HUDEP-2 (cell line): ENCODE data around the gene ATXN2.
"Not testable (repeated sequence)": the region's sequence is repeated elsewhere in the genome, so short reads cannot be mapped to it uniquely, and the experiment has no call there.

Source experiments
- DNase-seq, 76 experiments: peaks; one replicate each; lab custom pipeline; 2025; ENCODE audit not compliant: unreplicated experiment in 76 of 76; lab: John Stamatoyannopoulos, UW

The ATXN2 gene

DNA sequence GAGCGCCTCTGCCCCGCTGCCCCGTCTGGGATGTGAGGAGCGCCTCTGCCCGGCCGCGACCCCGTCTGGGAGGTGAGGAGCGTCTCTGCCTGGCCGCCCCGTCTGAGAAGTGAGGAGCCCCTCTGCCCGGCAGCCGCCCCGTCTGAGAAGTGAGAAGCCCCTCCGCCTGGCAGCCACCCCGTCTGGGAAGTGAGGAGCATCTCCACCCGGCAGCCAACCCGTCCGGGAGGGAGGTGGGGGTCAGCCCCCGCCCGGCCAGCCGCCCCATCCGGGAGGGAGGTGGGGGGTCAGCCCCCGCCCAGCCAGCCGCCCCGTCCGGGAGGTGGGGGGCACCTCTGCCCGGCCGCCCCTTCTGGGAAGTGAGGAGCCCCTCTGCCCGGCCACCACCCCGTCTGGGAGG is 91.9 kb downstream of the ATXN2 start:
- not testable (repeated sequence) for DNase-seq

GRCh38 chr12:111506260-111506659 is 92.9 kb downstream of the ATXN2 start:
- DNase-seq = no peak

- DNase-seq = peak in 1 of 76 experiments; percentile 1
Observed at GRCh38 chr12:111505601-111506036, 93.5 kb downstream of the ATXN2 start.

DNA sequence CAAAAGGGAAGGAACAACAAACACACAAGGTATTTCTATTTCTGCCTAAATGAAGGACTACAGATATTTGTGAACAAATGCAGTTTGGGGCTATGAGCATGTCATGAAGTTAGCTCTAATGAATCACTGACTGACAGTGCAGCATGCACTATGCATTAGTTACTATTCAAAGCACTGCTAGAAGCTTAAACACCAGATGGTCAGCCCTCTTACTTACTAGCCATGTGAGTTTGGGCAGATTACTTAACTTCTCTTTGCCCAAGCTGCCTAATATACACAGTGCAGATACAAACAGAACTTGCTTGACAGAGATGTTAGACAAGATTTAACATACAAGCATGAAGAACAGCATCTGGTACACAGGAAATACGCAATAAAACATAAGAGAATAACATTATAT is 96.0 kb downstream of the ATXN2 start:
- no peak for DNase-seq

- no peak for DNase-seq
Observed at GRCh38 chr12:111494676-111495075, 104.4 kb downstream of the ATXN2 start.

- DNase-seq = not testable (repeated sequence)
Observed at GRCh38 chr12:111492979-111493378, 106.1 kb downstream of the ATXN2 start.

- DNase-seq = no peak
Observed at GRCh38 chr12:111488798-111489197, 110.3 kb downstream of the ATXN2 start.

GRCh38 chr12:111488271-111488670 is 110.8 kb downstream of the ATXN2 start:
- no peak for DNase-seq

GRCh38 chr12:111482462-111482861 is 116.7 kb downstream of the ATXN2 start:
- no peak for DNase-seq

DNA sequence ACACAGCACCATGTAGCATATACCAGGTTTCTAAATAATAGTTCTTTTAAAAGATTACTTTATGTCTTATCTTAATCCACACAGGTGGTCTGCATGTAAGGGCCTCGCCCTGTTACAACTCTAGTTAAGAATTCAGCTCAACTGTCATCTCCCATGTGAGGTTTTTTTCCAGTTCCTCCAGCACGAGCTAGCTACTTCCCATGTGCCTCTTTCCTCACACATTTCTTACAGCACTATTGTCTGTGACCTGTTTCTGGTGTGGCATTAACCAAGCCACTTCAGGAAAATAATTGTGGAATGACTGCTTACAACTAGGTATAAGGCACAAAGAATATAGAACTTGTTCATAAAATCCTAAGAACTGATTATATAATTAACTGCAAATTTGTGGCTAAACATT is 127.9 kb downstream of the ATXN2 start:
- DNase-seq = peak in 24 of 76 experiments; percentile 2 to 64 (median 20)

DNA sequence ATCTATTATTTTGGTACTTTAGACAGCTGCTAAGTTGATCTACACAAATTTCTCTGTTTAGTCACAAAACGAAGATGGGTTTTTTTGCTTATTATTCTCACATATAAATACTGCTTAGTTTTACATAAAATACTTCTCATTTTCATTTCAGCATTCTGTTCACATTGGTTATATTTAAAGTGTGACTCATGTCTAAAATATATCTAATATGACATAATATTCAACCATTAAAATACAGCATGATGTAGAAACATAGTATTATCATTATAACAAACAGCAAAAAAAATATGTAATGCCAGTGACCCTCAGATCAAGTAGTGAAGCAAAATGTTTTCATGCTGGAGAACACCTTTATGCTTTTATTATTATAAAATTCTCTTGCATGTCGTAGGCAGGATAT is 129.7 kb downstream of the ATXN2 start:
- no peak for DNase-seq

GRCh38 chr12:111467857-111468241 is 131.3 kb downstream of the ATXN2 start:
- no peak for DNase-seq

DNA sequence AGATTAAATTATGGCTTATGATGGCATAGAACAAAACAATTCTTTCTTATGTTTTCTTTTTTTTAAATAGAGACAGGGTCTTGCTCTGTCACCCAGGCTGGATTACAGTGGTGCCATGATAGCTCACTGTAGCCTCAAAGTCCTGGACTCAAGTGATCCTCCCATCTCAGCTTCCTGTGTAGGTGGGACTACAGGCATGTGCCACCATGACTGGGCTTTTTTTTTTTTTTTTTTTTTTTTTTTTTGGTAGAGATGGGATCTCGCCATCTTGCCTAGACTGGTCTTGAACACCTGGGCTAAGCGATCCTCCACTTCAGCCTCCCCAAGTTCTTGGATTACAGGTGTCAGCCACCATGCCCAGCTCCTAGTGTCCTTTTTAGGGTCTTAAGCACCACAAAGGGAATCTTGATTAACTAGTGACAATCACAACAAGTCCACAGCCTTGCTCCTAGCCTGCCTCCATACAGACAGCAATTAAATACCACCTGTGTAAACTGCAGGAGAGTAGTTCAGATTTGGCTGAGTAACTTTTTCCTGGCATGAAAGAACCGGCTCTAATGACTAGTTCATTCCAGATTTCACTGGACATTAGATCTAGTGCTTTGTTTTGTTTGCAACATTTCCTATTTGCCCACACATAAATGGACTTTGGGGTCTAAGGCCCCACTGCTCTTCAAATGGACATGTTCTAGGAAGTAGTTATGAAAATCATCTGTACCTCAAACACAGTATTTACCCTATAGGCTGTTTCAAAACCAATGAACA is 131.8 kb downstream of the ATXN2 start:
- no peak for DNase-seq

DNA sequence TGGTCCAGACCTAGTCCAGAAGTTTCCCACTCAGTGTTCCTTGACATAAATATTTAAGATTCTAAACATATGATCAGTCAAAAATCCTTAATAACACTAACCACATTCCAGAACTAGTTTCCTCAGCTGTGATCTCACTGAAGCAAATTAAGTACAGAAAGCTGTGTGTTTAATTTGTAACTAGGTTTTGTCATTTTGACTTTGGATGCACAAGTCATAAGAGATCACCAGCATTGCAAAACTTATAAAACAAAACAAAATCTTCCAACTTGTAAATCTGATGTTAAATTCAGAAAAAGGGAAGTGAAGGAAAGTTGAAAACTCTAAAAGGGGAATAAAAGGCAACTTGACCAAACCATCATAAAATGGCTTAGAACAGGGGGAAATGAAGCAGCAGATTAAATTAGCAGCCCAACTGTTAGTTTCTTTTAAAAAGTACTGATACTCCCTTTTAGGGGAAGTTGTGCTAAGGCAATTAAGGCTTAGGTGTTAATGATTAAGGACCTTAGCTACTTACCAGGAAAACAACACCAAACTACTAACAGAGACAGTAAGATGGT is 136.8 kb downstream of the ATXN2 start:
- no peak for DNase-seq

- DNase-seq = not testable (repeated sequence)
Observed at GRCh38 chr12:111460111-111460510, 139.0 kb downstream of the ATXN2 start.

GRCh38 chr12:111458546-111459172 is 140.5 kb downstream of the ATXN2 start:
- DNase-seq = no peak

GRCh38 chr12:111457577-111457976 is 141.5 kb downstream of the ATXN2 start:
- no peak for DNase-seq

DNA sequence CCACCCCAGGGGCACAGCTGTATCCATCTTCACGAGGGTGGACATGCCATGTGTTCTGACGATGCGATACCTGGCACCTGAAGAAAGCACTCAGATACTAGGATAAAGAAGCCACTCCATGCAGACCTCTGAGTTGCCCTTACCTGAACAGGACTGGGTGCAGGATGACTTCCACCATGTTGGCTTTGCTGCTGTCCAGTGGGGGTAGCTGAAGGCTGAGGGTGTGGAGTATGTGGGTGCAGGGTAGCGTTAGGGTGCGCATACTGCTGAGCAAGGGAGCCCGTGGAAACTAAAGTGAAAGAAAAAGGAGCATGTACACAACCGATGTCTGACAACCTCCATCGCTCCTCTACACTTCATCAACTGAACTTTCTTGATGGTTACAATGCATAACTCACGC is 142.0 kb downstream of the ATXN2 start:
- no peak for DNase-seq

DNA sequence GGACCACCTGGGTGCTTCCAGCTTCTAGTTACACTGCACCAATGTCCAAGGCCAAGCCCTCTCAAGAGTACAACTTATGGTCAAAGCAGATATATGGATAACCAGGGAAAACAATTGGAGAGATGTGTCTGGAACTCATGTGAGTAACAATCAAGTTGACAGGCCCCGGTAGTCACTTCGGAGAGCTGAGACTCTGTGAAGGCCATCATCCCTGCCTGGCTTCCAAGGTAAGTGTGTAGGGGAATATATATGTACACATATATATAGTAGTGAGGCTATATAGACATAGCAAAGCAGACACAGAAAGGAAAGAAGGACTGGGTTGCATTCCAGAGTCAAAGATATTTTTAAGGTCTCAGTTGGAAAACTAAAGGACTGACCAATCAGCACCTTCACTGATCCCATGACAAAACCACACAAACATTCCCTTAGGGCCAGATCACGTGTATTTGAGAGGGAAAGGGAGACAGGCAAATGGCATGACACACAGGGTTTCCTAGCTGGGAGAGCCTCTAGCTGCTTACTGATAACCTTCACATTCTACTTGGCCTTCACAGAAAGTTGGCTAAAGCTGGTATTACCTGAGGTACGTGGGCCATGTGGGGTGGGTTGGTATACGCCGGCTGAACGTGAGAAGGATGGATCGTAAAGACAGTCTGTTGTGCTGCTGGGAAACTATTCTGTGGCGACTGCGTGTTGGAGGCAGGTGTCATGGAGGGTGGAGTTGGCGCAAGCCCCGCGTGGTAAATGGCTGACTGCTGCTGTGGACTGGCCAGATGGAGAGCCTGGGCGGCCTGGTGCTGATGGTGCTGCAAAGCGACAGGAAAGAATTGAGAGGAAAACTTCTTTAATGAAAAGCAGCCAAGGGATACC is 143.4 kb downstream of the ATXN2 start:
- DNase-seq = no peak

- no peak for DNase-seq
Observed at GRCh38 chr12:111454716-111455447, 144.2 kb downstream of the ATXN2 start.
